SK-N-SH treated with all-trans-retinoic acid at 6 μM for 48 hours (cell line): Measurements from ENCODE around the gene AIRE.

Source experiments
- ARNTL ChIP-seq: fragments of 450-650 bp; formaldehyde crosslinking; IDR thresholded peaks from 2 replicates; pipeline ENCODE4 v1.5.0; 2020; ENCODE audit warnings: low read depth, mild to moderate bottlenecking, moderate library complexity, borderline replicate concordance
- ESRRG ChIP-seq: fragments of 250-450 bp; sonication (Bioruptor Pico); IDR thresholded peaks from 2 replicates; pipeline ENCODE4 v1.6.1; 2021; ENCODE audit warnings: mild to moderate bottlenecking
- ISL1 ChIP-seq: fragments of 250-450 bp; sonication (Bioruptor Pico); IDR thresholded peaks from 2 replicates; pipeline ENCODE4 v2.1.2; 2022; ENCODE audit warnings: mild to moderate bottlenecking, moderate library complexity
- OSR1 ChIP-seq: fragments of 250-450 bp; sonication (Bioruptor Pico); IDR thresholded peaks from 2 replicates; pipeline ENCODE4 v1.8.0; 2022; ENCODE audit warnings: moderate library complexity, mild to moderate bottlenecking, inconsistent platforms
- PATZ1 ChIP-seq: fragments of 250-450 bp; sonication (Bioruptor Pico); IDR thresholded peaks from 2 replicates; pipeline ENCODE4 v1.8.0; 2020; ENCODE audit warnings: mild to moderate bottlenecking, moderate library complexity, borderline replicate concordance
- RARB ChIP-seq: fragments of 250-450 bp; sonication (Bioruptor Pico); IDR thresholded peaks from 2 replicates; pipeline ENCODE4 v1.8.0; 2021; ENCODE audit warnings: mild to moderate bottlenecking, moderate library complexity
- TSHZ2 ChIP-seq: fragments of 250-450 bp; sonication (Bioruptor Pico); IDR thresholded peaks from 2 replicates; pipeline ENCODE4 v1.5.0; 2020; ENCODE audit warnings: mild to moderate bottlenecking, moderate library complexity
- ZC3H10 ChIP-seq: fragments of 250-450 bp; sonication (Bioruptor Pico); IDR thresholded peaks from 2 replicates; pipeline ENCODE4 v1.5.1; 2021; ENCODE audit warnings: mild to moderate bottlenecking, moderate library complexity
- ZFP3 ChIP-seq: fragments of 250-450 bp; sonication (Bioruptor Pico); IDR thresholded peaks from 2 replicates; pipeline ENCODE4 v1.5.0; 2020; ENCODE audit warnings: mild to moderate bottlenecking, moderate library complexity
- ZFP30 ChIP-seq: fragments of 450-650 bp; formaldehyde crosslinking; IDR thresholded peaks from 2 replicates; pipeline ENCODE4 v1.5.0; 2022; ENCODE audit warnings: mild to moderate bottlenecking, moderate library complexity
- ZNF70 ChIP-seq: fragments of 450-650 bp; formaldehyde crosslinking; IDR thresholded peaks from 2 replicates; pipeline ENCODE4 v1.5.0; 2020; ENCODE audit warnings: mild to moderate bottlenecking, moderate library complexity

GRCh38 chr21:44324854-44325107 lies 39.1 kb downstream of the AIRE start:
- no peak for TF ChIP-seq ZFP30 (CRISPR knock-in tag)
- TF ChIP-seq PATZ1 (CRISPR knock-in tag) = no peak
- TF ChIP-seq OSR1 (CRISPR knock-in tag) = no peak
- TF ChIP-seq ZNF70 (CRISPR knock-in tag) = no peak
- TF ChIP-seq ZC3H10 (CRISPR knock-in tag) = no peak
- no peak for TF ChIP-seq ESRRG
- no peak for TF ChIP-seq ZFP3 (CRISPR knock-in tag)
- no peak for TF ChIP-seq TSHZ2 (CRISPR knock-in tag)
- TF ChIP-seq ARNTL (CRISPR knock-in tag) = no peak
- no peak for TF ChIP-seq ISL1
- no peak for TF ChIP-seq RARB (CRISPR knock-in tag)
